Measurements from ENCODE around the gene PRRC2B.
A peak's percentile ranks its signal among the peaks of the same experiment; 100 is the strongest.

The PRRC2B gene

GRCh38 chr9:131477367-131477766 lies 83.5 kb downstream of the PRRC2B start:
- Histone ChIP-seq H3K4me3 (no peak overlapping the region), H3K9me3 (no peaks in the 10 kb centered on the region), H3K27me3 (ENCODE audit: low read depth) (no peaks in the 10 kb centered on the region), H3K4me1 (no peaks in the 10 kb centered on the region), H3K36me3 (replicated peaks) (peaks cover 97% of the 10 kb centered on the region)
- in situ Hi-C loops (cut with MboI; ENCODE audit: low sequenced_read_pairs) = loop anchor here (10.0 kb wide), 1 partner anchor 323 kb away; no protein-coding TSS in a partner anchor
- no peak for DNase-seq (ENCODE audit: low spot score in 2 of 2)

DNA sequence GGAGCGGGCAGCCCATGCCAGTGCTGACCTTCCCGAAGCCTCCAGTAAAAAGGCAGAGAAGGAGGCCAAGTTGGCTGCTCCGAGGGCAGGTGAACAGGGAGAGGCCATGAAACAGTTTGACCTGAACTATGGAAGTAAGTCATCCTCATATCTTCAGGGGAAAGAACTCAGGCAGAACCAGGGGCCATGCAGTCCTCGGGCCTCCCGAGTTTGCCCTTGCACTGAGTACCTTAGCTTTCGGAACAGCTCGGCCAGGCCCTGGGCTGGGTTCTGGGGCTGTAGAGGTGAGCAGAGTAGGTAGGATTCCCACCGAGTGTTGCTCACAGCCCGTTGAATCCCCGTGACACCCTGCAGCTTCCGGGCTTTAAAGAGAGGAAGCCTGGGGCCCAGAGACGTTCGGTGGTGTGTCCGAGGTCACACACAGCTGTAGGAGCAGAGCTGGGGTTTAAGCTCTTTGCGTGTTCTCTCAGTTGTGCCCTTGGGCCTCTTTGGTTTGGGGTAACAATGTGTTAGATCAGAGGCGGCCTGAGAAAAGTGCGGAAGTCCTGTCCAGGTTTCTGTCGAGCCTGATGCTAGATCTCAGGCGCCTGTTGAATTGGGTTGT lies 84.0 kb downstream of the PRRC2B start:
- Histone ChIP-seq H3K4me1 (no peaks in the 10 kb centered on the region), H3K27me3 (ENCODE audit: low read depth) (no peaks in the 10 kb centered on the region), H3K36me3 (replicated peaks) (peaks cover 97% of the 10 kb centered on the region), H3K4me3 (no peak overlapping the region), H3K9me3 (no peaks in the 10 kb centered on the region)
- in situ Hi-C loops (cut with MboI; ENCODE audit: low sequenced_read_pairs) = loop anchor here (10.0 kb wide), 1 partner anchor 323 kb away; no protein-coding TSS in a partner anchor
- no peak for DNase-seq (ENCODE audit: low spot score in 2 of 2)

- H3K27me3 ChIP-seq (ENCODE audit: low read depth) = no peaks in the 10 kb centered on the region
- no peaks in the 10 kb centered on the region for H3K4me1 ChIP-seq
- in situ Hi-C loops (cut with MboI; ENCODE audit: low sequenced_read_pairs) = loop anchor here (10.0 kb wide), 1 partner anchor 324 kb away; no protein-coding TSS in a partner anchor
- peaks cover 97% of the 10 kb centered on the region for H3K36me3 ChIP-seq (replicated peaks)
- DNase-seq (ENCODE audit: low spot score in 2 of 2) = peak in 1 of 2 experiments; percentile 82
- H3K9me3 ChIP-seq = no peaks in the 10 kb centered on the region
- no peak overlapping the region for H3K4me3 ChIP-seq
Observed at GRCh38 chr9:131478421-131478868, 84.6 kb downstream of the PRRC2B start.

- in situ Hi-C loops (cut with MboI; ENCODE audit: low sequenced_read_pairs) = loop anchor here (10.0 kb wide), 1 partner anchor 324 kb away; no protein-coding TSS in a partner anchor
- DNase-seq (ENCODE audit: low spot score in 2 of 2) = no peak
- peaks cover 97% of the 10 kb centered on the region for H3K36me3 ChIP-seq (replicated peaks)
- no peaks in the 10 kb centered on the region for H3K27me3 ChIP-seq (ENCODE audit: low read depth)
- H3K4me3 ChIP-seq = no peak overlapping the region
- no peaks in the 10 kb centered on the region for H3K4me1 ChIP-seq
- no peaks in the 10 kb centered on the region for H3K9me3 ChIP-seq
Observed at GRCh38 chr9:131478911-131479310, 85.0 kb downstream of the PRRC2B start.

GRCh38 chr9:131480258-131480657 lies 86.4 kb downstream of the PRRC2B start:
- in situ Hi-C loops (cut with MboI; ENCODE audit: low sequenced_read_pairs) = no loop called here
- H3K36me3 ChIP-seq (replicated peaks) = peaks cover 97% of the 10 kb centered on the region
- no peaks in the 10 kb centered on the region for H3K4me1 ChIP-seq
- H3K4me3 ChIP-seq = no peak overlapping the region
- no peaks in the 10 kb centered on the region for H3K27me3 ChIP-seq (ENCODE audit: low read depth)
- no peaks in the 10 kb centered on the region for H3K9me3 ChIP-seq
- no peak for DNase-seq (ENCODE audit: low spot score in 2 of 2)

GRCh38 chr9:131481441-131482342 lies 87.8 kb downstream of the PRRC2B start:
- Histone ChIP-seq H3K4me1 (no peaks in the 10 kb centered on the region), H3K36me3 (replicated peaks) (peaks cover 97% of the 10 kb centered on the region), H3K4me3 (no peak overlapping the region), H3K27me3 (ENCODE audit: low read depth) (no peaks in the 10 kb centered on the region), H3K9me3 (no peaks in the 10 kb centered on the region)
- in situ Hi-C loops (cut with MboI; ENCODE audit: low sequenced_read_pairs) = no loop called here
- DNase-seq (ENCODE audit: low spot score in 2 of 2) = no peak

- in situ Hi-C loops (cut with MboI; ENCODE audit: low sequenced_read_pairs) = no loop called here
- H3K4me1 ChIP-seq = no peaks in the 10 kb centered on the region
- H3K9me3 ChIP-seq = no peaks in the 10 kb centered on the region
- H3K36me3 ChIP-seq (replicated peaks) = peaks cover 97% of the 10 kb centered on the region
- no peak for DNase-seq (ENCODE audit: low spot score in 2 of 2)
- H3K4me3 ChIP-seq = no peak overlapping the region
- no peaks in the 10 kb centered on the region for H3K27me3 ChIP-seq (ENCODE audit: low read depth)
Observed at GRCh38 chr9:131482343-131483006, 88.6 kb downstream of the PRRC2B start.

- Histone ChIP-seq H3K4me3 (no peak overlapping the region), H3K27me3 (ENCODE audit: low read depth) (no peaks in the 10 kb centered on the region), H3K4me1 (no peaks in the 10 kb centered on the region), H3K36me3 (replicated peaks) (peaks cover 98% of the 10 kb centered on the region), H3K9me3 (no peaks in the 10 kb centered on the region)
- DNase-seq (ENCODE audit: low spot score in 2 of 2) = no peak
- in situ Hi-C loops (cut with MboI; ENCODE audit: low sequenced_read_pairs) = no loop called here
Observed at GRCh38 chr9:131483319-131484050, 89.6 kb downstream of the PRRC2B start.

GRCh38 chr9:131484051-131484445 lies 90.2 kb downstream of the PRRC2B start:
- H3K4me1 ChIP-seq = no peaks in the 10 kb centered on the region
- H3K36me3 ChIP-seq (replicated peaks) = peaks cover 98% of the 10 kb centered on the region
- no peak overlapping the region for H3K4me3 ChIP-seq
- H3K9me3 ChIP-seq = no peaks in the 10 kb centered on the region
- DNase-seq (ENCODE audit: low spot score in 2 of 2) = no peak
- in situ Hi-C loops (cut with MboI; ENCODE audit: low sequenced_read_pairs) = no loop called here
- H3K27me3 ChIP-seq (ENCODE audit: low read depth) = no peaks in the 10 kb centered on the region

- H3K36me3 ChIP-seq (replicated peaks) = peaks cover 98% of the 10 kb centered on the region
- no peaks in the 10 kb centered on the region for H3K4me1 ChIP-seq
- no peaks in the 10 kb centered on the region for H3K9me3 ChIP-seq
- in situ Hi-C loops (cut with MboI; ENCODE audit: low sequenced_read_pairs) = no loop called here
- H3K4me3 ChIP-seq = no peak overlapping the region
- no peaks in the 10 kb centered on the region for H3K27me3 ChIP-seq (ENCODE audit: low read depth)
- no peak for DNase-seq (ENCODE audit: low spot score in 2 of 2)
Observed at GRCh38 chr9:131484560-131485185, 90.8 kb downstream of the PRRC2B start.

GRCh38 chr9:131485206-131485605 lies 91.3 kb downstream of the PRRC2B start:
- in situ Hi-C loops (cut with MboI; ENCODE audit: low sequenced_read_pairs) = no loop called here
- no peaks in the 10 kb centered on the region for H3K9me3 ChIP-seq
- no peak for DNase-seq (ENCODE audit: low spot score in 2 of 2)
- H3K27me3 ChIP-seq (ENCODE audit: low read depth) = no peaks in the 10 kb centered on the region
- no peaks in the 10 kb centered on the region for H3K4me1 ChIP-seq
- H3K36me3 ChIP-seq (replicated peaks) = peaks cover 98% of the 10 kb centered on the region
- H3K4me3 ChIP-seq = no peak overlapping the region

DNA sequence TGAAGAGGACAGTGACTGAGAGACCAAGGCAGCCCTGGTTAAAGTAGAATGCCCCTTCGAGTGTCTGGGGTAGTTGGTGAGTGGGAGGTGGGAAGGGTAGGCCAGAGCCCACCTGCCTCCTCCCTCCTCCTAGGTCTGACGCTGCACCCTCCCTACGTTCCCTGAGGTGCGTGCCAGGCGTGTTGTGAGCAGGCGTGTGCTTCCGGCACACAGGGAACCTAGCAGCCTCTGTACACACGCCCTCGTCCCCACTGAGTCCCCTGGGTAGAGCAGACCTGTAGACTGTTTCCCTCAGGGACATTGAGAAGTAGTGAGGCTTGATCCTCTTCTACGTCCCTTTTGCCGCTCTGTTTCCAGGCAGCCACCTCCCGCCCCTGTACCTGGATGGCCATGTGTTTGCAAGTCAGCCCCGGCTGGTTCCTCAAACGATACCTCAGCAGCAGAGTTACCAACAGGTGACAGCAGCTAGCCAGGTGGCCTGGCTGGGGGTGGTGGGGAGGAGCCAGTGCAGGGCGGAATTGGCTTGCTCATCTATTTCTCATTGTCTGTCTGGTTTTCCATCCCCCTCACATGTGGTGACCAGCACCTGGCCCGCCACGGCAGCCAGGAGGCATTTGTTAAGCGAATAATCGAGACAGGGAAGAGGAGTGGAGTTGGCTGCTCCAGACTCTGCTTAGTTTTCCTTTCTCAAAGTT lies 92.0 kb downstream of the PRRC2B start:
- no peak for DNase-seq (ENCODE audit: low spot score in 2 of 2)
- no peaks in the 10 kb centered on the region for H3K9me3 ChIP-seq
- in situ Hi-C loops (cut with MboI; ENCODE audit: low sequenced_read_pairs) = no loop called here
- H3K4me1 ChIP-seq = no peaks in the 10 kb centered on the region
- no peak overlapping the region for H3K4me3 ChIP-seq
- no peaks in the 10 kb centered on the region for H3K27me3 ChIP-seq (ENCODE audit: low read depth)
- peaks cover 98% of the 10 kb centered on the region for H3K36me3 ChIP-seq (replicated peaks)

Measured in HAP-1 (cell line).